K562 (cell line): ENCODE data around the gene WASF1.

Experiments used
- EHMT2 ChIP-seq: fragments of 450-650 bp; IDR thresholded peaks from 2 replicates; pipeline ENCODE4 v1.6.1; 2018; ENCODE audit warnings: antibody characterized with exemption
- HDAC2 ChIP-seq: fragments of 450-650 bp; IDR thresholded peaks from 2 replicates; pipeline ENCODE4 v1.6.1; 2016; ENCODE audit warnings: mild to moderate bottlenecking
- JUND ChIP-seq, 2 experiments: IDR thresholded peaks; 2 replicates in 1 of 2; 3 replicates in 1 of 2; pipeline ENCODE4 v1.6.1; 2011; ENCODE audit warnings: borderline replicate concordance in 2 of 2, low read depth in 2 of 2, low read length in 2 of 2, improper control_type of control experiment in 1 of 2, missing biosample characterization in 1 of 2, missing genetic modification characterization in 1 of 2, missing genetic modification reagents in 1 of 2
- RBFOX2 ChIP-seq: fragments of 200-400 bp; formaldehyde crosslinking; IDR thresholded peaks from 2 replicates; pipeline ENCODE4 v1.6.1; 2017; ENCODE audit warnings: low read depth, mild to moderate bottlenecking, low read length, moderate library complexity
- TF ChIP-seq, protein P1 (sequence below): sonication (generic); formaldehyde crosslinking; IDR thresholded peaks from 2 replicates; pipeline ENCODE4 v1.8.1; 2023; ENCODE audit warnings: mild to moderate bottlenecking, missing genetic modification reagents

DNA sequence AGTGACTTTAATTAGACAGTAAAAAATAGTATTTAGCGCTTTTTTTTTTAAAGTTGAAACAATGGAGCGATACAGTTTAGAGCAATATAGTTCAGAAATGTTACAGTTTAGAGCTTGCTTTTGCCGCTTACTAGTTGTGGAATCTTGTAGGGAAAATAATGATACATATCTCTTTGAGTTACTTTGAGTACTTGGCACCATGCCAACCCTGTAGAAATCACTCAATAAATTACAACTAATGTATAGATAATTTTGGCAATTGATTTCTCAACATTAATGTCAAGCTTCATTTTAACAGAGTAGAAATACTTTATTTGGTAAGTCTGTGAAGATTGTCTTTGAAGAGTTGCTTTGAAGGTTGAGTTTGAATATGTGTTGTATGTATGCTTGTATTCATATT, 28.2 kb upstream of the WASF1 start:
- TF ChIP-seq HDAC2 (no peak), RBFOX2 (no peak), JUND (IDR thresholded peaks at IDR 0.05; ENCODE audit: borderline replicate concordance, low read depth, low read length) (no peak), JUND (tag; IDR thresholded peaks at IDR 0.05; ENCODE audit: borderline replicate concordance, low read depth, low read length) (no peak), EHMT2 (no peak)
- TF ChIP-seq, protein P1, sequence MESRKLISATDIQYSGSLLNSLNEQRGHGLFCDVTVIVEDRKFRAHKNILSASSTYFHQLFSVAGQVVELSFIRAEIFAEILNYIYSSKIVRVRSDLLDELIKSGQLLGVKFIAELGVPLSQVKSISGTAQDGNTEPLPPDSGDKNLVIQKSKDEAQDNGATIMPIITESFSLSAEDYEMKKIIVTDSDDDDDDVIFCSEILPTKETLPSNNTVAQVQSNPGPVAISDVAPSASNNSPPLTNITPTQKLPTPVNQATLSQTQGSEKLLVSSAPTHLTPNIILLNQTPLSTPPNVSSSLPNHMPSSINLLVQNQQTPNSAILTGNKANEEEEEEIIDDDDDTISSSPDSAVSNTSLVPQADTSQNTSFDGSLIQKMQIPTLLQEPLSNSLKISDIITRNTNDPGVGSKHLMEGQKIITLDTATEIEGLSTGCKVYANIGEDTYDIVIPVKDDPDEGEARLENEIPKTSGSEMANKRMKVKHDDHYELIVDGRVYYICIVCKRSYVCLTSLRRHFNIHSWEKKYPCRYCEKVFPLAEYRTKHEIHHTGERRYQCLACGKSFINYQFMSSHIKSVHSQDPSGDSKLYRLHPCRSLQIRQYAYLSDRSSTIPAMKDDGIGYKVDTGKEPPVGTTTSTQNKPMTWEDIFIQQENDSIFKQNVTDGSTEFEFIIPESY, result no peak
